ENCODE results near the gene ADAP1.

The ADAP1 gene

DNA sequence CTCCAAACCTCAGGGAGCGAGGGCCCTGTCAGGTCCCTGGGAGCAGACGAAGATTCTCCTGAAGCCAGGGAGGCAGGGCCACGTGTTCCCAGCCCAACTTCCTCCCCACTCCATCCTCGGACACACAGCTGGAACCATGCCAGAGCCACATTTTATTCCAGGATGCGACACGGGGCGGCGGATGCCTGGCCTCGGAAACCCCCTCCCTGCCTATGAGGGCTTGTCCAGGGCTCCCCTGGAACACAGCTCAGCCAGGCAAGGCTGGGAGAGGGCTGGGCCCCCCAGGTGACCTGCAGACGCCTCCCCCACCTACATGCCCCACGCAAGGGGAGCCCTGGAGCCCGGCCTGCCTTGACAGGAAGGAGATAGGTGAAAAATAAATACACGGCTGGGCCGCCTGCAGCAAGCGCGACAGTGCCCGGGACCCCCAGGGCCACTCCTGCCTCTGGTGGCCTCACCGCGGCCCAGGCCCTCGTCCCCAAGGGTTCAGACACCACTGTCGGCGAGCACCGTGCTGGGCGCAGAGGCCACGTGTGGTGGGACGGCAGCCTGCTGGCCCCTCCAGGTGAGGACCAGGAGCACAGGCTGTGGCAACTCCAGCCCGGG is 56.6 kb downstream of the ADAP1 start:
- no peak overlapping the region for H3K4me3 ChIP-seq
- no peaks in the 10 kb centered on the region for H3K27me3 ChIP-seq
- no peak for DNase-seq
- intact Hi-C loops (cut with DNase I; ENCODE audit: low total_unique reads) = no loop called here
- TF ChIP-seq, protein P1, sequence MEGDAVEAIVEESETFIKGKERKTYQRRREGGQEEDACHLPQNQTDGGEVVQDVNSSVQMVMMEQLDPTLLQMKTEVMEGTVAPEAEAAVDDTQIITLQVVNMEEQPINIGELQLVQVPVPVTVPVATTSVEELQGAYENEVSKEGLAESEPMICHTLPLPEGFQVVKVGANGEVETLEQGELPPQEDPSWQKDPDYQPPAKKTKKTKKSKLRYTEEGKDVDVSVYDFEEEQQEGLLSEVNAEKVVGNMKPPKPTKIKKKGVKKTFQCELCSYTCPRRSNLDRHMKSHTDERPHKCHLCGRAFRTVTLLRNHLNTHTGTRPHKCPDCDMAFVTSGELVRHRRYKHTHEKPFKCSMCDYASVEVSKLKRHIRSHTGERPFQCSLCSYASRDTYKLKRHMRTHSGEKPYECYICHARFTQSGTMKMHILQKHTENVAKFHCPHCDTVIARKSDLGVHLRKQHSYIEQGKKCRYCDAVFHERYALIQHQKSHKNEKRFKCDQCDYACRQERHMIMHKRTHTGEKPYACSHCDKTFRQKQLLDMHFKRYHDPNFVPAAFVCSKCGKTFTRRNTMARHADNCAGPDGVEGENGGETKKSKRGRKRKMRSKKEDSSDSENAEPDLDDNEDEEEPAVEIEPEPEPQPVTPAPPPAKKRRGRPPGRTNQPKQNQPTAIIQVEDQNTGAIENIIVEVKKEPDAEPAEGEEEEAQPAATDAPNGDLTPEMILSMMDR (IDR thresholded peaks at IDR 0.05) = no peak
- H3K9me3 ChIP-seq = no peaks in the 10 kb centered on the region
- no peak overlapping the region for H3K27ac ChIP-seq
- peaks cover 0 to 13% (median 6%) of the 10 kb centered on the region in 4 donors for H3K4me1 ChIP-seq
- peaks cover 27 to 68% (median 61%) of the 10 kb centered on the region in 3 donors for H3K36me3 ChIP-seq

DNA sequence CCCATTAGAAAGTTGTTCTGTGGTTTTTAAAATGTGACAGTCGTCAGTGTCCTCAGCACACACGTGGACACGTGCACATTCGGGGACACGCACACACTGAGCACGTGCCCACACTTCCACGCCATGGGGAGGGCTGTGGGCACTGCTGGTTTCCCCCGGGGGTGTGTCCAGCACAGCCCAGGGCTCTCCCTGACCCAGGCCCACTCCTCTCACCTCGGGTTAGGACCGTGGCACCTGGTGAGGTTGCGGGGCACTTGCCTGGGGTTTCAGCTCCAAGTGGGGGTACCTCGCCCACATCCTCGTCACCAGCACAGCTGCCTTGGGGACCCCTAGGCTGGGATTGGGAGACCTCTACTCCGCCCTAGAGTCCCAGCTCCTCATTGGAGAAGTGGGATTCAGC is 57.4 kb downstream of the ADAP1 start:
- Histone ChIP-seq H3K27ac (no peak overlapping the region), H3K36me3 (peaks cover 34 to 76% (median 69%) of the 10 kb centered on the region in 3 donors), H3K27me3 (no peaks in the 10 kb centered on the region), H3K9me3 (no peaks in the 10 kb centered on the region), H3K4me3 (no peak overlapping the region), H3K4me1 (peaks cover 0 to 13% (median 6%) of the 10 kb centered on the region in 4 donors)
- DNase-seq = no peak
- intact Hi-C loops (cut with DNase I; ENCODE audit: low total_unique reads) = no loop called here
- TF ChIP-seq, protein P1 (IDR thresholded peaks at IDR 0.05) = no peak

DNA sequence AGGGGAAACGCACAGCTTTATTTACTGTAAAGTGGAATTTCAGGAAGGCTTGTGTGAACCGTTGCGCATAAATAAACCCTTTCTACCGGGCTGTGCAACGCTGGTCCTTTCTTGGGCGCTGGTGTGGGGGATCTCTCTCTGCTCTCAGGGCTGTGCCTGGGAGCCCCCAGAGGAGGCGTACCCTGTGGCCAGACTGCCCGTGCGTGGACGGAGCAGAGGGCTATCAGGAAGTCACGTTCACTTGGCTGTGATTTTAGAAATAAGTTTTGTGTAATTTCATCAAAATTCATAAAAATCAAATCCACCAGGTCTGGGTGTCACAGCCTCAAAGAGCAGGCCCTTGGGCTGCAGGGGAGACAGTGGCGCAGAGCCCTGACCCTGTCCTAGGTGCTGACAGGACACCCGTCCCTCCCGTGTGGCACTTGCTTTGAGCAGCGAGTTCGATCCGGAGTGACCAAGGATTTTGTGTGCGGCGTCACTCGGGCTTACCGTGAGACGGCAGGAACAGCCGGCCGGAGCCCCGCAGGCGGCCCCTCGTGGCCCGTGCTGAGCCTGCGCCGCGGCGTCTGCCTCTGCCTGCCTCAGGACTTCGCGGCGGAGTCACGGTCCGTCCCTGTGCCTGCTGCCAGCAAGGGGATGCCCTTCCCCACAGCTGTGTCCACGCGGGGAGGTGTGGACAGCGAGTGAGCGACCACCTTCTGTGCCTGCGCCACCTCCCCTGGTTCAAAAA is 58.0 kb downstream of the ADAP1 start:
- Histone ChIP-seq H3K9me3 (no peaks in the 10 kb centered on the region), H3K4me1 (peaks cover 0 to 12% (median 6%) of the 10 kb centered on the region in 4 donors), H3K27ac (no peak overlapping the region), H3K27me3 (no peaks in the 10 kb centered on the region), H3K36me3 (peaks cover 39 to 81% (median 74%) of the 10 kb centered on the region in 3 donors), H3K4me3 (no peak overlapping the region)
- intact Hi-C loops (cut with DNase I; ENCODE audit: low total_unique reads) = no loop called here
- no peak for DNase-seq
- TF ChIP-seq, protein P1 (IDR thresholded peaks at IDR 0.05) = no peak

DNA sequence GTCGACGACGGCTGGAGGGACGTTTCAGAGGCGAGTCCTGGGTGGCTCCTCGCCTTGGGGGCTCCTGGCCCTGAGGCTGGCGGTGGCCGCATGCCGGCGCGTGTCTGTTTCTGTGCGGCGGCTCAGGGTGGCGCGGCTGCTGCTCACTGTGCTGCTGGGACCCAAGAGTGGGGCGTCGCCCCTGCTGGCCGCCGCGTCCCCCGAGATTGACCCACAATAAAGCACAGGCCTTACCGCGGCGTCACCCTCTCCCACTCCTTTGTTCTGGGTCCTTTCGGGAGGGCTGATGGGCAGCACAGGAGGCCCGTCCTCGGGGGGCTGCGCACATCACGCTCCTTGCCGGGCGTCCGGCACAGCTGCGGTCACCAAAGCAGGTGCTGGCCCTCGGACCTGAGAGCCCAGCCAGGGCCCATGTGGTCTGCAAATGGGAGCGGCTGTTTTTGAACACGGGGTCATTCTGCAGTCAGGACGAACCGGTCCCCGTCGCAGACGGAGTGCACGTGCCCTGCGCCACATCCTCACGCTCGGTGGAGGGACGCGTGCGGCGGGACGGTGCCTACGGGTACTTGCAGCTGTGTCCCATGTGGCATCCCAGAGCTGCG is 58.9 kb downstream of the ADAP1 start:
- TF ChIP-seq, protein P1 (IDR thresholded peaks at IDR 0.05) = no peak
- Histone ChIP-seq H3K36me3 (peaks cover 49 to 91% (median 84%) of the 10 kb centered on the region in 3 donors), H3K9me3 (no peaks in the 10 kb centered on the region), H3K27ac (no peak overlapping the region), H3K4me1 (peaks cover 0 to 4% (median 1%) of the 10 kb centered on the region in 4 donors), H3K4me3 (no peak overlapping the region), H3K27me3 (no peaks in the 10 kb centered on the region)
- no peak for DNase-seq
- intact Hi-C loops (cut with DNase I; ENCODE audit: low total_unique reads) = no loop called here

DNA sequence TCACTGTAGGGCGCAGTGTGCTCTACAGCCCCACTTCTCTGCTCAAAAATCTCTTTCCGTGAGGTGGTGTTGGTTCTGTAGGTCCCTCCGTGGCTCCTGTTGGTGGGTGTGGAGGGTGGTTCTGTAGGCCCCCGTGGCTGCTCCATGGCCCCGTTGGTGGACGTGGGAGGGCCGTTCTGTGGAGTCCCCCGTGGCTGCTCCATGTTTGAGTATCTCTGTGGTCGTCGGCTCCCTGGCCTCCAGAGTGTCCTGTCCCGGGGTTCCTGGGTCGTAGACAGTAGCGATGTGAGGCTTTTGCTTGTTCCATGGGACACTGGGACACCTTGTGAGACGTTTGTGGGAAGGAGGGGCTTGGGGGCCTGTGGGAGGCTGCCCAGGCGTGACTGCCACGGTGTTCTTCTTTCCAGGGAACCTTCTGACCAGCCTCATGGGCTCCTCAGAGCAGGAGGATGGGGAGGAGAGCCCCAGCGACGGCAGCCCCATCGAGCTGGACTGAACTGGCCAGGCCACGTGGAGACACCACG is 59.5 kb downstream of the ADAP1 start:
- intact Hi-C loops (cut with DNase I; ENCODE audit: low total_unique reads) = no loop called here
- no peak for DNase-seq
- Histone ChIP-seq H3K9me3 (no peaks in the 10 kb centered on the region), H3K4me1 (peaks cover 0 to 4% (median 0%) of the 10 kb centered on the region in 4 donors), H3K36me3 (peaks cover 50 to 95% (median 86%) of the 10 kb centered on the region in 3 donors), H3K27me3 (no peaks in the 10 kb centered on the region), H3K27ac (no peak overlapping the region), H3K4me3 (no peak overlapping the region)
- TF ChIP-seq, protein P1 (IDR thresholded peaks at IDR 0.05) = no peak
